SK-N-SH (cell line): ENCODE data around the gene DPEP1. TPM values are rescaled to one million over a fixed set of nuclear protein-coding genes. Genes with fewer than 3 reads are reported as not detected.

ENCODE experiments used
- CTCF ChIA-PET: fragments of 300-600, 350-600 bp; formaldehyde crosslinking; extraction: SDS; loops from one replicate; lab custom pipeline; 2021; lab: Yijun Ruan, JAX
- POLR2A ChIA-PET: fragments of 350-600 bp; sonication (Branson Sonifier 250); formaldehyde crosslinking; extraction: SDS; loops from one replicate; lab custom pipeline; 2020; ENCODE audit warnings: antibody characterized with exemption, inconsistent platforms; lab: Yijun Ruan, JAX
- DNase-seq: peaks from one replicate; pipeline ENCODE4 v3.0.0; 2012
- H2AFZ ChIP-seq: fragments of 200-600 bp; sonication (generic); 2 replicates; pipeline ENCODE4 v1.8.1; 2016; ENCODE audit warnings: antibody characterized with exemption, mild to moderate bottlenecking, low read depth
- H3F3A ChIP-seq: fragments of 200-600 bp; sonication (generic); replicated peaks from 2 replicates; pipeline ENCODE3; 2016; ENCODE audit warnings: antibody characterized with exemption, mild to moderate bottlenecking; ENCODE audit not compliant: insufficient read depth
- H3K27ac ChIP-seq, 2 experiments: fragments of 200-500 bp in 1 of 2; fragments of 200-600 bp in 1 of 2; sonication (Bioruptor generic) in 1 of 2; sonication (generic), shearing (Covaris generic) in 1 of 2; 2 replicates each; pipeline versions ENCODE4 v1.5.1 to v1.6.1; 2014 to 2016; ENCODE audit warnings: low read depth in 2 of 2, inconsistent platforms in 1 of 2, low read length in 1 of 2, mild to moderate bottlenecking in 1 of 2, mixed read lengths in 1 of 2
- H3K27me3 ChIP-seq: fragments of 200-600 bp; sonication (generic), shearing (Covaris generic); 2 replicates; pipeline ENCODE4 v1.6.1; 2016; ENCODE audit warnings: mixed run types; ENCODE audit not compliant: insufficient read depth
- H3K36me3 ChIP-seq, 2 experiments: fragments of 200-500 bp in 1 of 2; fragments of 200-600 bp in 1 of 2; sonication (Bioruptor generic) in 1 of 2; sonication (generic) in 1 of 2; replicated peaks in 1 of 2; 2 replicates each; pipeline versions ENCODE3 to v1.5.1; 2014 to 2016; ENCODE audit warnings: low read length in 1 of 2, mild to moderate bottlenecking in 1 of 2; ENCODE audit not compliant: insufficient read depth in 2 of 2, control insufficient read depth in 1 of 2
- H3K4me1 ChIP-seq, 2 experiments: fragments of 200-500 bp in 1 of 2; fragments of 200-600 bp in 1 of 2; sonication (Bioruptor generic) in 1 of 2; sonication (generic), shearing (Covaris generic) in 1 of 2; 2 replicates each; pipeline versions ENCODE4 v1.5.1 to v1.6.1; 2014 to 2016; ENCODE audit warnings: low read depth in 1 of 2, low read length in 1 of 2, mixed run types in 1 of 2; ENCODE audit not compliant: insufficient read depth in 2 of 2, control insufficient read depth in 1 of 2
- H3K4me2 ChIP-seq: fragments of 200-600 bp; sonication (generic), shearing (Covaris generic); 2 replicates; pipeline ENCODE4 v1.6.1; 2017; ENCODE audit warnings: mixed run types
- H3K4me3 ChIP-seq, 2 experiments: fragments of 200-500 bp in 1 of 2; fragments of 200-600 bp in 1 of 2; sonication (Bioruptor generic) in 1 of 2; sonication (generic), shearing (Covaris generic) in 1 of 2; 2 replicates each; pipeline versions ENCODE4 v1.5.1 to v1.8.1; 2014 to 2016; ENCODE audit warnings: low read depth in 2 of 2, inconsistent platforms in 1 of 2, low read length in 1 of 2, mild to moderate bottlenecking in 1 of 2, mixed read lengths in 1 of 2, moderate library complexity in 1 of 2
- H3K79me2 ChIP-seq: fragments of 200-600 bp; sonication (generic); 2 replicates; pipeline ENCODE4 v1.8.1; 2017; ENCODE audit warnings: mild to moderate bottlenecking; ENCODE audit not compliant: insufficient read depth
- H3K9ac ChIP-seq: fragments of 200-600 bp; sonication (generic); 2 replicates; pipeline ENCODE4 v1.6.1; 2017; ENCODE audit warnings: mixed run types
- H3K9me2 ChIP-seq: fragments of 200-600 bp; sonication (generic); 2 replicates; pipeline ENCODE4 v1.6.1; 2017; ENCODE audit warnings: mixed run types
- H3K9me3 ChIP-seq: fragments of 200-600 bp; sonication (generic); 2 replicates; pipeline ENCODE4 v1.6.1; 2017; ENCODE audit warnings: mixed run types, mild to moderate bottlenecking, moderate library complexity
- H4K20me1 ChIP-seq: fragments of 200-600 bp; sonication (generic); 2 replicates; pipeline ENCODE4 v1.6.1; 2017; ENCODE audit warnings: mild to moderate bottlenecking, mixed run types; ENCODE audit not compliant: insufficient read depth
- CHD2 ChIP-seq: fragments of 150-350 bp; IDR thresholded peaks from 2 replicates; pipeline ENCODE4 v1.6.1; 2018; ENCODE audit warnings: low read length; ENCODE audit not compliant: partially characterized antibody
- ELF1 ChIP-seq: IDR thresholded peaks from 2 replicates; pipeline ENCODE4 v1.4.0; 2012
- EP300 ChIP-seq, 2 experiments: IDR thresholded peaks; 2 replicates each; pipeline versions ENCODE4 v1.4.0 to v1.6.1; 2012; ENCODE audit warnings: borderline replicate concordance in 1 of 2, low read depth in 1 of 2, low read length in 1 of 2
- EZH2phosphoT487 ChIP-seq: fragments of 200-600 bp; sonication (generic); IDR thresholded peaks from 2 replicates; pipeline ENCODE4 v1.6.1; 2017; ENCODE audit warnings: low read depth, mixed run types, mild to moderate bottlenecking, antibody characterized with exemption, moderate library complexity, borderline replicate concordance
- FOXM1 ChIP-seq: IDR thresholded peaks from 2 replicates; pipeline ENCODE4 v1.4.0; 2012; ENCODE audit warnings: low read depth, mild to moderate bottlenecking
- IRF3 ChIP-seq: fragments of 150-350 bp; IDR thresholded peaks from 2 replicates; pipeline ENCODE4 v1.6.1; 2016; ENCODE audit warnings: mild to moderate bottlenecking, low read depth, low read length
- NRF1 ChIP-seq: IDR thresholded peaks from 2 replicates; pipeline ENCODE4 v1.6.1; 2012; ENCODE audit warnings: low read depth, mild to moderate bottlenecking, low read length
- PBX3 ChIP-seq: IDR thresholded peaks from 2 replicates; pipeline ENCODE4; 2012
- RCOR1 ChIP-seq: fragments of 150-350 bp; IDR thresholded peaks from 2 replicates; pipeline ENCODE4 v1.6.1; 2017; ENCODE audit warnings: antibody characterized with exemption, low read length
- SMC3 ChIP-seq: IDR thresholded peaks from 2 replicates; pipeline ENCODE4 v1.6.1; 2012; ENCODE audit warnings: low read depth, low read length, improper control_type of control experiment
- TAF1 ChIP-seq: IDR thresholded peaks from 2 replicates; pipeline ENCODE4 v1.6.1; 2012; ENCODE audit warnings: low read depth, mild to moderate bottlenecking, low read length, moderate library complexity, borderline replicate concordance
- TCF12 ChIP-seq: IDR thresholded peaks from 2 replicates; pipeline ENCODE4 v1.4.0; 2012
- USF2 ChIP-seq: fragments of 150-350 bp; IDR thresholded peaks from 2 replicates; pipeline ENCODE4 v1.6.1; 2017; ENCODE audit warnings: antibody characterized with exemption, low read length, low read depth, borderline replicate concordance
- YY1 ChIP-seq: IDR thresholded peaks from 2 replicates; pipeline ENCODE4 v1.4.0; 2012; ENCODE audit warnings: low read depth, mild to moderate bottlenecking
- WGBS: methylation state at CpG from one replicate; pipeline ENCODE4 v1.1.6; 2017; ENCODE audit warnings: low lambda C conversion rate; 5-methylcytosine and 5-hydroxymethylcytosine counted together
- polyA plus RNA-seq, 3 experiments: library from polyadenylated mRNA; depleted of rRNA; stranded (reverse); fragments of >200 nt; gene quantifications; 2 replicates each; pipeline ENCODE4 v1.2.3, GENCODE V29; 2012
- TF ChIP-seq, protein P1 (sequence below): IDR thresholded peaks from 2 replicates; pipeline ENCODE4 v1.4.0; 2012; ENCODE audit warnings: low read depth, borderline replicate concordance
- TF ChIP-seq, protein P2 (sequence below): fragments of 200-600 bp; sonication (generic); IDR thresholded peaks from 2 replicates; pipeline ENCODE4 v1.6.1; 2017; ENCODE audit warnings: antibody characterized with exemption, mild to moderate bottlenecking, moderate library complexity

DPEP1 gene
- polyA plus RNA-seq, 1 of the 3 experiments (the other 2 are of a cell fraction), result 0.05 TPM

DNA sequence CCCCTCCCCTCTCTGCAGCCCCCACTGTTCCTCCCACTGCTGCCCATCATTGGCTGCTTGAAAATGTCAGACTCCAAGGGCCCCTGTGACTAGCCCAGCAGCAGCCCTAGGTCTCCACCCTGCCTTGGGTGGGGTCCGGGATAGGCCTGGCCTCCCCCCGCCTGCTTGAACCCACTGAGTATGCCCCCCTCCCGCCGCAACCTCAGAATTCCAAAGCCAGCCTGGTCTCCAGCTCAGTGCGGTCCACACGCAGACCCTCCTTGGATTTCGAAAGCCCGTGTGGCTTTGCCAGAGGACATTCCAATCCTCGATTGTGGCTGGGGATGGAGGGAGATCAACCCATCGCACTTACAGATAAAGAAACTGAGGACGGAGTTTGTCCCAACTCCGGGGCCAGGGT, 6.4 kb downstream of the DPEP1 start:
- Histone ChIP-seq H3K79me2 (no peaks in the 10 kb centered on the region), H3K9ac (no peak overlapping the region), H3K27ac (no peak overlapping the region), H3K4me2 (no peak overlapping the region), H3F3A (peaks cover 6% of the 10 kb centered on the region), H3K9me3 (no peaks in the 10 kb centered on the region), H3K4me1 (no peaks in the 10 kb centered on the region; a peak in 1 of 4 replicates), H2AFZ (no peak overlapping the region), H3K9me2 (no peaks in the 10 kb centered on the region), H4K20me1 (no peaks in the 10 kb centered on the region), H3K27me3 (no peaks in the 10 kb centered on the region), H3K36me3 (no peaks in the 10 kb centered on the region), H3K4me3 (no peak overlapping the region)
- ChIA-PET POLR2A (no interaction called here), CTCF (interaction anchor here (0.6 to 1.5 kb wide), 2 partner anchors 9 to 22 kb away, joined by 3 to 4 read pairs; no protein-coding TSS in a partner anchor)
- no peak for DNase-seq
- WGBS, result 83% methylated on average over 9 of the region's 12 CpGs
- TF ChIP-seq EP300 (IDR thresholded peaks at IDR 0.05; ENCODE audit: borderline replicate concordance in 1 of 2, low read depth in 1 of 2, low read length in 1 of 2), result no peak
- no peak for TF ChIP-seq SMC3
- no peak for TF ChIP-seq TAF1
- TF ChIP-seq, protein P1, sequence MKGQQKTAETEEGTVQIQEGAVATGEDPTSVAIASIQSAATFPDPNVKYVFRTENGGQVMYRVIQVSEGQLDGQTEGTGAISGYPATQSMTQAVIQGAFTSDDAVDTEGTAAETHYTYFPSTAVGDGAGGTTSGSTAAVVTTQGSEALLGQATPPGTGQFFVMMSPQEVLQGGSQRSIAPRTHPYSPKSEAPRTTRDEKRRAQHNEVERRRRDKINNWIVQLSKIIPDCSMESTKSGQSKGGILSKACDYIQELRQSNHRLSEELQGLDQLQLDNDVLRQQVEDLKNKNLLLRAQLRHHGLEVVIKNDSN, result no peak
- TF ChIP-seq IRF3, result no peak
- no peak for TF ChIP-seq PBX3
- no peak for TF ChIP-seq USF2
- no peak for TF ChIP-seq FOXM1
- no peak for TF ChIP-seq CHD2
- TF ChIP-seq EZH2phosphoT487, result no peak
- no peak for TF ChIP-seq YY1
- TF ChIP-seq NRF1, result no peak
- TF ChIP-seq TCF12, result no peak
- TF ChIP-seq, protein P2, sequence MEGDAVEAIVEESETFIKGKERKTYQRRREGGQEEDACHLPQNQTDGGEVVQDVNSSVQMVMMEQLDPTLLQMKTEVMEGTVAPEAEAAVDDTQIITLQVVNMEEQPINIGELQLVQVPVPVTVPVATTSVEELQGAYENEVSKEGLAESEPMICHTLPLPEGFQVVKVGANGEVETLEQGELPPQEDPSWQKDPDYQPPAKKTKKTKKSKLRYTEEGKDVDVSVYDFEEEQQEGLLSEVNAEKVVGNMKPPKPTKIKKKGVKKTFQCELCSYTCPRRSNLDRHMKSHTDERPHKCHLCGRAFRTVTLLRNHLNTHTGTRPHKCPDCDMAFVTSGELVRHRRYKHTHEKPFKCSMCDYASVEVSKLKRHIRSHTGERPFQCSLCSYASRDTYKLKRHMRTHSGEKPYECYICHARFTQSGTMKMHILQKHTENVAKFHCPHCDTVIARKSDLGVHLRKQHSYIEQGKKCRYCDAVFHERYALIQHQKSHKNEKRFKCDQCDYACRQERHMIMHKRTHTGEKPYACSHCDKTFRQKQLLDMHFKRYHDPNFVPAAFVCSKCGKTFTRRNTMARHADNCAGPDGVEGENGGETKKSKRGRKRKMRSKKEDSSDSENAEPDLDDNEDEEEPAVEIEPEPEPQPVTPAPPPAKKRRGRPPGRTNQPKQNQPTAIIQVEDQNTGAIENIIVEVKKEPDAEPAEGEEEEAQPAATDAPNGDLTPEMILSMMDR, result no peak
- no peak for TF ChIP-seq ELF1
- no peak for TF ChIP-seq RCOR1
